Neural progenitor cell (in vitro differentiated cells): ENCODE results near the gene CNTNAP2.

Experiments used
- EZH2 ChIP-seq: fragments of 200-600 bp; sonication (generic); IDR thresholded peaks from 2 replicates; pipeline ENCODE4 v1.6.1; 2017; ENCODE audit warnings: antibody characterized with exemption, mild to moderate bottlenecking, moderate library complexity
- TF ChIP-seq, protein P1 (sequence below): fragments of 200-600 bp; sonication (generic); IDR thresholded peaks from 2 replicates; pipeline ENCODE4 v1.5.1; 2017; ENCODE audit warnings: antibody characterized with exemption, mild to moderate bottlenecking

DNA sequence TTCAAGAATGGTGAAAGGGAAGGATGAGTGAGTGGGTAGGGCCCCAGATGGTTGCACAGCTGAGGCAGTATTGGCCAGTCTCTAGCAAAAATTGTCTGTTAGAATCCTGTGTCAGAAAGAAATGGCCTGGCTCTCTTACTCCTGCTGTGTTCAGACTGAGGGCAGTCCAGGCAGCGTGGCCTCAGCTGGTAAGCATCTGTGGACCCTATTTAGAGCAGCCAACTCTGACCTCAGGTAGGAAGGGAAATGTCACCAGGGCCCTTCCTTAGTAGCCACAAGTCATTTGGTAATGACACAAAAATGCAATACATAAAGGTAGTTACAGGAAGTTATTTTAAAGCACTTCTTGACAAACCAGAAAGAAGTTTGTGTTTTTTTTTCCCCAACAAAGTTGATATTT is 1194.7 kb downstream of the CNTNAP2 start:
- TF ChIP-seq, protein P1, sequence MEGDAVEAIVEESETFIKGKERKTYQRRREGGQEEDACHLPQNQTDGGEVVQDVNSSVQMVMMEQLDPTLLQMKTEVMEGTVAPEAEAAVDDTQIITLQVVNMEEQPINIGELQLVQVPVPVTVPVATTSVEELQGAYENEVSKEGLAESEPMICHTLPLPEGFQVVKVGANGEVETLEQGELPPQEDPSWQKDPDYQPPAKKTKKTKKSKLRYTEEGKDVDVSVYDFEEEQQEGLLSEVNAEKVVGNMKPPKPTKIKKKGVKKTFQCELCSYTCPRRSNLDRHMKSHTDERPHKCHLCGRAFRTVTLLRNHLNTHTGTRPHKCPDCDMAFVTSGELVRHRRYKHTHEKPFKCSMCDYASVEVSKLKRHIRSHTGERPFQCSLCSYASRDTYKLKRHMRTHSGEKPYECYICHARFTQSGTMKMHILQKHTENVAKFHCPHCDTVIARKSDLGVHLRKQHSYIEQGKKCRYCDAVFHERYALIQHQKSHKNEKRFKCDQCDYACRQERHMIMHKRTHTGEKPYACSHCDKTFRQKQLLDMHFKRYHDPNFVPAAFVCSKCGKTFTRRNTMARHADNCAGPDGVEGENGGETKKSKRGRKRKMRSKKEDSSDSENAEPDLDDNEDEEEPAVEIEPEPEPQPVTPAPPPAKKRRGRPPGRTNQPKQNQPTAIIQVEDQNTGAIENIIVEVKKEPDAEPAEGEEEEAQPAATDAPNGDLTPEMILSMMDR: no peak
- no peak for TF ChIP-seq EZH2
